ENCODE measurements around the gene ST3GAL4.

ST3GAL4 gene

DNA sequence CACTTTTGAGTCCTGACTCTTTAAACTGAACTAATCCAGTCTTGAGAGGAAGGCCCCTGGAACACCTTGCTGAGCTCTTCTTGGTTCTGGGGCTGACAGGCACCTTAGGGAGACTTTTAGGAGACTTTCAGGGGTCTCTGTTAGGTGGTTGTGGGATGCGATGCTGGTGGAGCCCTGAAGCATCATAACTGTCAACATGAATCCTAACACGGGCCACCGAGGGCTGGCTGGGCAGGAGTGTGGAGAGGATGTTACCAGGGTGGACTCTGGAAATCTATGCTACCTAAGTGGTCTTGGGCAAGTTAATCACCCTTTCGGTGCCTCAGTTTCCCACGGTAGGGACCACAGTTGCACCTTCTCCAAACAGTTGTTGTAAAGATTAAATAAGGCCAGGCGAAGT lies 106.5 kb downstream of the ST3GAL4 start:
- TF ChIP-seq, protein P1, sequence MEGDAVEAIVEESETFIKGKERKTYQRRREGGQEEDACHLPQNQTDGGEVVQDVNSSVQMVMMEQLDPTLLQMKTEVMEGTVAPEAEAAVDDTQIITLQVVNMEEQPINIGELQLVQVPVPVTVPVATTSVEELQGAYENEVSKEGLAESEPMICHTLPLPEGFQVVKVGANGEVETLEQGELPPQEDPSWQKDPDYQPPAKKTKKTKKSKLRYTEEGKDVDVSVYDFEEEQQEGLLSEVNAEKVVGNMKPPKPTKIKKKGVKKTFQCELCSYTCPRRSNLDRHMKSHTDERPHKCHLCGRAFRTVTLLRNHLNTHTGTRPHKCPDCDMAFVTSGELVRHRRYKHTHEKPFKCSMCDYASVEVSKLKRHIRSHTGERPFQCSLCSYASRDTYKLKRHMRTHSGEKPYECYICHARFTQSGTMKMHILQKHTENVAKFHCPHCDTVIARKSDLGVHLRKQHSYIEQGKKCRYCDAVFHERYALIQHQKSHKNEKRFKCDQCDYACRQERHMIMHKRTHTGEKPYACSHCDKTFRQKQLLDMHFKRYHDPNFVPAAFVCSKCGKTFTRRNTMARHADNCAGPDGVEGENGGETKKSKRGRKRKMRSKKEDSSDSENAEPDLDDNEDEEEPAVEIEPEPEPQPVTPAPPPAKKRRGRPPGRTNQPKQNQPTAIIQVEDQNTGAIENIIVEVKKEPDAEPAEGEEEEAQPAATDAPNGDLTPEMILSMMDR (IDR thresholded peaks at IDR 0.05; ENCODE audit: borderline replicate concordance, control extremely low read depth, extremely low read depth, insufficient read depth, missing control alignments) = no peak
- DNase-seq (ENCODE audit: low spot score) = no peak
- in situ Hi-C loops (cut with MboI; ENCODE audit: low sequenced_read_pairs, unreplicated experiment) = no loop called here

DNA sequence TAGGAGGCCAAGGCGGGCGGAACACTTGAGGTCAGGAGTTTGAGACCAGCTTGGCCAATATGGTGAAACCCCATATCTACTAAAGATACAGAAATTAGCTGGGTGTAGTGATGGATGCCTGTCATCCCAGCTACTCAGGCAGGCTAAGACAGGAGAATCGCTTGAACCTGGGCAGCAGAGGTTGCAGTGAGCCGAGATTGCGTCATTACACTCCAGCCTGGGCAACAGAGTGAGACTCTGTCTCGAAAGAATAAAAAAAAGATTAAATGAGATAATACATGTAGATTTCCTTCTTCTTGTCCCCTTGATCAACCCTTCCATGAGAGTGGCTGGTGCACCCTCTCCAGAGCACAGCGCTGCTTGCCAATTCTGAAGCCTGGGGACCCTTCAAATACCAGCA lies 106.9 kb downstream of the ST3GAL4 start:
- in situ Hi-C loops (cut with MboI; ENCODE audit: low sequenced_read_pairs, unreplicated experiment) = no loop called here
- no peak for DNase-seq (ENCODE audit: low spot score)
- TF ChIP-seq, protein P1 (IDR thresholded peaks at IDR 0.05; ENCODE audit: borderline replicate concordance, control extremely low read depth, extremely low read depth, insufficient read depth, missing control alignments) = no peak
